OCI-LY3 (cell line): ENCODE results near the gene KDM4C.

ENCODE experiments used
- CTCF ChIP-seq: fragments of 200-600, 300-600 bp; sonication (generic); IDR thresholded peaks from 2 replicates; pipeline ENCODE4 v1.5.1; 2014; ENCODE audit warnings: antibody characterized with exemption, low read length, low read depth
- EZH2phosphoT487 ChIP-seq: fragments of 200-600 bp; shearing (Covaris generic); IDR thresholded peaks from 2 replicates; pipeline ENCODE4 v1.6.1; 2018; ENCODE audit warnings: antibody characterized with exemption, mixed run types, low read depth

- TF ChIP-seq CTCF = no peak
- TF ChIP-seq EZH2phosphoT487 = no peak
These were observed 360.1 kb downstream of the KDM4C start for GRCh38 chr9:7117676-7118561.
